Endothelial cell of umbilical vein (primary cell): ENCODE results near the gene DAB2. TPM values are rescaled to one million over a fixed set of nuclear protein-coding genes. Genes with fewer than 3 reads are reported as not detected.

Source experiments
- BruUV-seq: library from RNA; stranded (reverse); fragments of 400-500 nt; replicated peaks from 2 replicates; lab custom pipeline; 2021; lab: Mats Ljungman, UMichigan
- CTCF ChIA-PET: fragments of 300-600, 350-600 bp; sonication (Branson Sonifier 250); formaldehyde crosslinking; loops from one replicate; lab custom pipeline; 2021; ENCODE audit warnings: antibody characterized with exemption, inconsistent platforms; lab: Charles Lee
- POLR2A ChIA-PET: fragments of 300-600, 350-600 bp; sonication (Branson Sonifier 250); formaldehyde crosslinking; loops from one replicate; lab custom pipeline; 2021; ENCODE audit warnings: antibody characterized with exemption, inconsistent platforms; lab: Charles Lee
- DNase-seq: peaks from one replicate; pipeline ENCODE4 v3.0.0-alpha.2; 2011; ENCODE audit warnings: low read depth, low spot score
- FAIRE-seq: peaks from 2 replicates; lab custom pipeline; 2011; peaks lifted over from hg19 to GRCh38; lab: Jason Lieb, UNC
- H2AFZ ChIP-seq: 2 replicates; pipeline ENCODE4 v1.6.0; 2012; ENCODE audit warnings: low read depth, low read length, control low read depth, inconsistent platforms
- H3K27ac ChIP-seq: 2 replicates; pipeline ENCODE4 v1.5.1; 2011; ENCODE audit warnings: low read depth, mild to moderate bottlenecking, control low read depth, low read length, moderate library complexity; ENCODE audit not compliant: insufficient read depth
- H3K27me3 ChIP-seq, 2 experiments: 2 replicates each; pipeline versions ENCODE4 v1.6.0 to v1.6.1; 2011; ENCODE audit warnings: low read length in 2 of 2, mixed read lengths in 1 of 2; ENCODE audit not compliant: control insufficient read depth in 2 of 2, insufficient read depth in 2 of 2
- H3K36me3 ChIP-seq, 2 experiments: 2 replicates in 1 of 2; 3 replicates in 1 of 2; pipeline ENCODE4 v1.5.1; 2011; ENCODE audit warnings: low read length in 2 of 2, mild to moderate bottlenecking in 1 of 2, moderate library complexity in 1 of 2; ENCODE audit not compliant: control insufficient read depth in 2 of 2, insufficient read depth in 2 of 2; ENCODE audit errors: extremely low read depth in 1 of 2
- H3K4me1 ChIP-seq: 3 replicates; pipeline ENCODE4 v1.5.1; 2011; ENCODE audit warnings: mild to moderate bottlenecking, low read length; ENCODE audit not compliant: control insufficient read depth, insufficient read depth; ENCODE audit errors: extremely low read depth
- H3K4me2 ChIP-seq: 2 replicates; pipeline ENCODE4 v1.6.1; 2011; ENCODE audit warnings: low read length, control low read depth, mixed read lengths; ENCODE audit not compliant: insufficient read depth
- H3K4me3 ChIP-seq, 3 experiments: fragments of 200-600 bp in 1 of 3; sonication (generic), shearing (Covaris generic) in 1 of 3; replicated peaks in 1 of 3; 2 replicates each; pipeline ENCODE4 v1.5.1; 2011 to 2016; ENCODE audit warnings: control low read depth in 3 of 3, low read length in 3 of 3, mild to moderate bottlenecking in 2 of 3, inconsistent platforms in 1 of 3, low read depth in 1 of 3, moderate library complexity in 1 of 3; ENCODE audit not compliant: insufficient read depth in 1 of 3
- H3K79me2 ChIP-seq: 2 replicates; pipeline ENCODE4 v1.6.0; 2012; ENCODE audit warnings: low read length, inconsistent platforms; ENCODE audit not compliant: control insufficient read depth, insufficient read depth
- H3K9ac ChIP-seq: replicated peaks from 2 replicates; pipeline ENCODE3; 2011; ENCODE audit warnings: low read length, control low read depth; ENCODE audit not compliant: insufficient read depth; ENCODE audit errors: extremely low read depth
- H3K9me1 ChIP-seq: replicated peaks from 3 replicates; pipeline ENCODE4 v1.6.0; 2011; ENCODE audit warnings: mild to moderate bottlenecking, low read length; ENCODE audit not compliant: control insufficient read depth, insufficient read depth; ENCODE audit errors: extremely low read depth
- H3K9me3 ChIP-seq: replicated peaks from 2 replicates; pipeline ENCODE4 v1.5.1; 2012; ENCODE audit warnings: low read length, inconsistent platforms; ENCODE audit not compliant: control insufficient read depth, insufficient read depth
- H4K20me1 ChIP-seq: replicated peaks from 2 replicates; pipeline ENCODE3; 2011; ENCODE audit warnings: mild to moderate bottlenecking, low read length; ENCODE audit not compliant: control insufficient read depth, insufficient read depth; ENCODE audit errors: extremely low read depth
- JUN ChIP-seq: IDR thresholded peaks from 2 replicates; pipeline ENCODE4 v1.6.1; 2011; ENCODE audit warnings: borderline replicate concordance, low read depth; ENCODE audit not compliant: insufficient read length, insufficient read depth
- MYC ChIP-seq: IDR thresholded peaks from one replicate; pipeline ENCODE4 v1.6.1; 2011; ENCODE audit warnings: mild to moderate bottlenecking, low read depth, low read length
- POLR2AphosphoS5 ChIP-seq: IDR thresholded peaks from 2 replicates; pipeline ENCODE4 v1.6.1; 2012; ENCODE audit warnings: low read depth, mild to moderate bottlenecking, control low read depth, low read length, moderate library complexity; ENCODE audit not compliant: insufficient read depth
- dilution Hi-C: fragments of 300-500 bp; cut with MboI; formaldehyde crosslinking; loops from one replicate; pipeline ENCODE4 v1.15.0; 2019; ENCODE audit warnings: low sequenced_read_pairs; ENCODE audit not compliant: extremely low pct_ligation_motif_present
- intact Hi-C: fragments of 100-400 bp; cut with micrococcal nuclease; formaldehyde crosslinking; loops from one replicate; pipeline ENCODE4 v1.10.0; 2022
- polyA plus RNA-seq, 4 experiments: library from polyadenylated mRNA; depleted of rRNA in 3 of 4; stranded (reverse) in 3 of 4; unstranded in 1 of 4; fragments of >200 nt; gene quantifications; 2 replicates each; pipeline versions ENCODE4 v1.2.1 to v1.2.3, GENCODE V29; 2011 to 2012; ENCODE audit warnings: missing spikeins in 1 of 4
- total RNA-seq: library from RNA; stranded (reverse); gene quantifications from 2 replicates; pipeline ENCODE4 v1.2.3, GENCODE V29; 2021

The DAB2 gene
- total and polyA plus RNA-seq, 2 donors (not counting 3 experiments of a cell fraction or from before 2014, with no cell fraction given) = 168 to 283 TPM

GRCh38 chr5:39439582-39440162 lies 14.9 kb upstream of the DAB2 start:
- Histone ChIP-seq H3K4me2 (peak overlapping the region; percentile 31), H3K9me1 (no peaks in the 10 kb centered on the region), H3K9me3 (no peaks in the 10 kb centered on the region), H3K27ac (no peak overlapping the region), H4K20me1 (no peaks in the 10 kb centered on the region), H3K9ac (no peak overlapping the region), H3K27me3 (no peaks in the 10 kb centered on the region), H3K4me1 (peaks cover 30% of the 10 kb centered on the region), H3K36me3 (no peaks in the 10 kb centered on the region), H3K4me3 (no peak overlapping the region), H2AFZ (no peak overlapping the region), H3K79me2 (no peaks in the 10 kb centered on the region)
- no peak for DNase-seq
- CTCF ChIA-PET = interaction anchor here (0.6 to 1.3 kb wide), 5 partner anchors 13 to 108 kb away, joined by 3 to 5 read pairs (median 3); partner anchors contain the start of gene DAB2
- BruUV-seq = no TSS peak
- intact Hi-C loops = no loop called here
- FAIRE-seq = no peak
- no peak for TF ChIP-seq POLR2AphosphoS5
- dilution Hi-C loops = no loop called here
- POLR2A ChIA-PET = interaction anchor here (0.6 kb wide), 1 partner anchor 67 kb away, joined by 4 read pairs; no protein-coding TSS in a partner anchor

- ChIA-PET CTCF (interaction anchor here (1.5 kb wide), 1 partner anchor 13 kb away, joined by 5 read pairs; the partner anchor contains the start of gene DAB2), POLR2A (interaction anchor here (1.6 kb wide), 1 partner anchor 13 kb away, joined by 10 read pairs; the partner anchor contains the start of gene DAB2)
- Histone ChIP-seq H3K4me1 (peaks cover 30% of the 10 kb centered on the region), H3K4me3 (no peak overlapping the region), H3K9me1 (no peaks in the 10 kb centered on the region), H4K20me1 (no peaks in the 10 kb centered on the region), H3K27ac (no peak overlapping the region), H3K27me3 (no peaks in the 10 kb centered on the region), H3K36me3 (no peaks in the 10 kb centered on the region), H2AFZ (peak overlapping the region; percentile 14), H3K79me2 (no peaks in the 10 kb centered on the region), H3K9me3 (no peaks in the 10 kb centered on the region), H3K4me2 (no peak overlapping the region), H3K9ac (no peak overlapping the region)
- intact Hi-C loops (no loop called here), dilution Hi-C loops (no loop called here)
- FAIRE-seq = no peak
- DNase-seq = peak; percentile 40
- TF ChIP-seq MYC (no peak), JUN (peak; percentile 34)
- no TSS peak for BruUV-seq
These were observed 12.7 kb upstream of the DAB2 start for GRCh38 chr5:39437467-39437866.
